Measurements from ENCODE around the gene DPP8.

DPP8 gene

GRCh38 chr15:65426216-65426853, 91.2 kb downstream of the DPP8 start:
- DNase-seq (ENCODE audit: low read depth in 2 of 3, low spot score in 1 of 3), result no peak

GRCh38 chr15:65424683-65425082, 92.8 kb downstream of the DPP8 start:
- DNase-seq (ENCODE audit: low read depth in 2 of 3, low spot score in 1 of 3), result no peak

- no peak for DNase-seq (ENCODE audit: low read depth in 2 of 3, low spot score in 1 of 3)
These were observed 93.4 kb downstream of the DPP8 start for GRCh38 chr15:65423976-65424679.

DNA sequence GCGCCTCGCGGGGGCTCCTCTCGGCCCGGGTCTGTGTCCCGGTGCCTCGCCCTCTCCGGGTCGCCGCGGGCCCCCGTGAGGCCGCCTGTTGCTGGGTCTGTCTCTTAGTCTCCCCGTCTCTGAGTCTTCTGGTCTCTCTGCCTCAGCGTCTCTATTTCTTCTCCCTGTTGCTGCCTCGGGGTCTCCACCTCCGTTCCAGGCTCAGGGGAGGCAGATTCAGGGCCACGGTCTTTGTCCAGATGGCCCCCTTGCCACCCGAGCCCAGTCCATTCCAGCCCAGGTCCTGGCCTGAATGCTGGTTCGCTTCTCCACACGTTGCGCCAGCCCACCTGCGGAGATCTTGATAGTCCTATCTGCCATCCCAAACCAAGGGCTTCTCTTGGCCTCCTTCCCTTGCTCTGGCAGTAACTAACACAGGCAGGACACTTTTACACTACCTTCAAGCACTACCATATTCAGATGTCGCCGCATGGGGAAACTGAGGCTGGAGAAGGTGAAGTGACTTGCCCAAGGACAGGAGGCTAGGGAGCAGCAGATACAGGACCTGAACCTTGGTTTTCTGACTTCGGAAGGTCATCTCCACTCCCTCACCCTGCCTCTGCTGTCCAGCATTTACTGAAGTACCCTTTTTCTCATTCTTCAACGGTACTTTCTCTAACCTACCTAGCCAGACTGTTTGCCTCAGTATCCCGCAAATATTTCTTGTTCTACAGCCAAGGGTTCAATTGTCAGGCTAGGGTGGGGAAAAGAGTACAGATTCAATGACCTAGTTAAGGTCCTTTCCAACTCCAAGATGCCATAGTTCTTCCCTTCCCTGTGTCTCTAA, 94.1 kb downstream of the DPP8 start:
- no peak for DNase-seq (ENCODE audit: low read depth in 2 of 3, low spot score in 1 of 3)

DNA sequence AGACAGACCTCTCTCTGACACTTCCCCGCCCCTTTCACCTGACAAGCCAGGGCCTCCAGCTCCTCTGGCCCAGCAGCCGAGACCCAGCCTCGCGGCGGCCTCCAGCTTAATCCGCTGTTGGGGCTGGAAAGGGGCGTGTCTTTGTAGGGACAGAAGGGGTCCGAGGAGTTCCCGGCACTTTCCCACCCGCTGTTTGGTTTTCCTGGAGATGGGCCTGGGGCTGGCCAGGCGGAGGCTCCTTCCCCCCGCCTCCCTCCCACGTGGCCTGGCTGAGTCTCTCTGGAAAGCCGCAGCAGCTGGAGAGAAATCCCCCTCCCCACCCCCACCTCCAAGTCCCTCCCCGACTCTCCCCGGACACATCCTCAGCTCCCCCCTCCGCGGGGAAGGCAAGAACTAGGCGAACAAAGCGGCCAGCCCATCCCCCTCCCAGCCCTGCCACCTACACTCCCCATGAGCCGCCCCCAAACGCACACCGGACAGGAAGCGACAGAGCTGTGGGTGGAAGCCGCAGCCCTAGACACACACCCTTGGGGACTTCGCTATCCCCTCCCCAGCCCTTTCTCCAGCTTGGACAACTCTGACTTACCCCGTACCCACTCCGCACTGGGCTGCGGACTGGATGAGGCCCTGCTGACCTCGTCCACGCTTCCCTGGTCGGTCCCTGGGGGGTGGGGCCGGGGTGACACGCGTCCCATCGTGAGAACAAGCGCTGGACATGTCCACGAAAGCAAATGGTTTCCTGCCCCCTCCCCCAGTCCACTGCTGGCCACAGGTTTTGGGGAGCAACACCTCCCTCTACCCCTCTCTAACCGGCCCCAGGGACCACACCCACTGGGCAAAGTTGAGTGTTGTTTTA, 95.9 kb downstream of the DPP8 start:
- no peak for DNase-seq (ENCODE audit: low read depth in 2 of 3, low spot score in 1 of 3)

DNA sequence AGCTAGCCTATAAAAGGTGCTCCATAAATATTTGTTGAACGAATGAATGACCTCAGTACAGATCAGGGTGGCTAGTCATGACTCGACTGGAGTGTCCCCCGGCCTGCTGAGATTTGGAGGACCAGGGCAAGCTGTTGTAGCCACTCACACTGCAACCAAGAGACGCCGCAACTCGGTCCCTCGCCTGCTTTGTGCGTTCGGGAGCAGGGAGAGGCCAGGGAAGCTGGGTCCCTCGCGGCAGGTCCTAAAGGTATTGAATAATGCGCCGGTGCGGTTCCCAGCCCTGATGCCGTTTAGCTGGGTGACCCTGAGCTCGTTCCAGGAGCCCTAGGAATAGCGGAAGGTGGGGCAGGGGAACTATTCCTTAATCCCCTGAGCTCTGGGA, 96.5 kb downstream of the DPP8 start:
- no peak for DNase-seq (ENCODE audit: low read depth in 2 of 3, low spot score in 1 of 3)

DNA sequence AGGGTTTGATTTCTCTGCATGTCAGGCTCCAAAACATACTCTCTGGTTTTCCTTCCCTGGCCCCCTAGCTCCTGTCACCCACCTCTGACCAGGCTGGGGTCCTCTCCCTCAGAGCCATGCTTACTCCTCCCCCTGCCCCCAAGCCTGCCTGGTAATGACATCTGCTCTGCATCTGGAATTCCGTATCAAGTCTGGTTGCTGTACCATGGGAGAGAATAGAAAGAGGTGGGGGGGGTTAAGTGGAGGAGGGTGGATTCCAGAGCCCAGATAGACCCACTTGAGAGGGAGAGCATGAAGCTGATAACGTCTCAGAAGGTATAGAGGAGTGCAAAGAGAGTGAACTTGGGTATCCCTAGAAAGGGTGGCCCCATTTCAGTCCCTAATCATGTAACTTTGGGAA, 98.9 kb downstream of the DPP8 start:
- no peak for DNase-seq (ENCODE audit: low read depth in 2 of 3, low spot score in 1 of 3)

- DNase-seq (ENCODE audit: low read depth in 2 of 3, low spot score in 1 of 3), result no peak
These were observed 100.6 kb downstream of the DPP8 start for GRCh38 chr15:65416845-65417416.

DNA sequence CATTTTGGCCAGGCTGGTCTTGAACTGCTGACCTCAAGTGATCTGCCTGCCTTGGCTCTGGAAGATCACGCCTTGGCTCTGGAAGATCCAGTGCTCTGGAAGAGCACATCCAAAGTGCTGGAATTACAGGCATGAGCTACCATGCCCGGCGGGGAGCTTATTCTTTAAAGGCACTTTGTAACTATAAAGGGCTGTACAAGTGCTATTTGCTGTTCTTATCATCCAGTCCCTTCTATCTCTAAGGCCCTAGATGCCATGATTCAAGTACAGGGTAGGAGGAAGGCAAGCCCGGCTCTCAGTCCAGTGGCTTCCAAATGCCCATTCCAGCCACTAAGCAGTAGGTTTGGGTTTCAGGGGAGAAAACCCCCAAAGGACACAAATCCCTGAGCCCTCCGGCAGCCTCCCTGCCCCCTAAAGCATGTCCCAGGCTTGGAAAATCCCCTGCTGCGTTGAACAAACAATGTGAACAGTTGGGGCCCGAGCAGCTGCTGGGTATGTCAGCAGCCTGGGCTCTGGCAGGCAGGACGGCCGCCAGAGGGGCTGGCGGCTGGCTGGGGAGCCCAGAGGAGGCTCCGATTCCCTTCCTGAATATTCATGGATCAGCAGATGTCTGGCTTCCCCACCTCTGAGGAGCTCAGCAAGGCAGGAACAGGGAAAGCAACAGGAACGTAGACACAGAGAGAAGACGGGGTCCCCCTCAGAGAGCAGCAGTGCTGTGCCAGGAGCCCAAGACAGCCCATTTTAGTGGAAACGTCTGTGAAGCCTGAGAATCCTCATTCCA, 102.5 kb downstream of the DPP8 start:
- no peak for DNase-seq (ENCODE audit: low read depth in 2 of 3, low spot score in 1 of 3)

DNA sequence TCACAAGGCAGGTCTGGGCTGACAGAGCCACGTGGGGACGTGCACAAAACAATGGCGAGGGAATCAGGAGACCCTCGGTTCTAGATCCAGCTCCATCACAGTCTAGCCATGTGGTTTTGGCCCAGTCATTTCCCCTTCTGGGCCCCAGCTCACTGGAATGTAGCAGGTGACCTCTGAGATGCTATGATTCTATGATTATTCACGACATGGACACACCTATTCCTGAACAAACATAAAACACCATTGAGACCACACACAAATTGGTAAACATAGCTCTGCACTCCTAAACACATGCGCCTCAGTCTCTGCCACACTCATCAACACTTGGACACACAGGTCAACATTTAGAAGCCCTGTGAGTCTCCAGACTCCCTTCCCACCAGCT, 103.7 kb downstream of the DPP8 start:
- no peak for DNase-seq (ENCODE audit: low read depth in 2 of 3, low spot score in 1 of 3)

DNA sequence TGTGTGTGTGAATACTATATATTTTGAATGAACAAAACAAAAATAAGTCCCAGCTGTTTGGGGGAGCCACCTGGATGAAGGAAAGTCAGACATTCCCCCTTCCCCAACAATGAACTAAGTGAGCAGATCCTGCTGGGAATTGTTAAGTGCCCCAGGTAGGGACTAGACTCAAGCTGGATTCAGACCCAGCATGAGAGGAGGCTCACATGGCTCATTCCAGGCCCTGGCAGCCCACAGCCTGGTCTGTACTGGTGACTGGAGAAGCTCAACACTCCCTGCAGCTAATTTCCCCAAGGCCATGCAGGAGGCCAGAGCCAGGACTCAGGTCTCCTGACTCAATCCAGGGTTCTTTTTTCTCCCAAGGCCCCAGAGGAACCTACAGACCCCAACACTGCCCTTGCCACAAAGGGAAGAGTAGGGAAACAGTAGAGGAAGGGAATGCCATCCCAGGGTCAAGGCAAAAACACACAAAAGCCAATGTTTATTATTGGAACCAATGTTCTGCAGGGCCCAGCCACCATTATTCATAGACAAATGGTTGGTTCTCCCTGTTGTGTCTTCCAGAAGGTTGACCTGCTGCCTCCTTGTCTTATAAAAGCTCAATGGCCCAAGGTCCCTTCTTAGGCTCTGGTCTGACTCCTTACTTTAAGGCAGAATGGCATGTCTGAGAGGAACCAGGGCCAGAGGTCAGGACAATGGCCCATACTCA, 104.3 kb downstream of the DPP8 start:
- DNase-seq (ENCODE audit: low read depth in 2 of 3, low spot score in 1 of 3), result no peak

DNA sequence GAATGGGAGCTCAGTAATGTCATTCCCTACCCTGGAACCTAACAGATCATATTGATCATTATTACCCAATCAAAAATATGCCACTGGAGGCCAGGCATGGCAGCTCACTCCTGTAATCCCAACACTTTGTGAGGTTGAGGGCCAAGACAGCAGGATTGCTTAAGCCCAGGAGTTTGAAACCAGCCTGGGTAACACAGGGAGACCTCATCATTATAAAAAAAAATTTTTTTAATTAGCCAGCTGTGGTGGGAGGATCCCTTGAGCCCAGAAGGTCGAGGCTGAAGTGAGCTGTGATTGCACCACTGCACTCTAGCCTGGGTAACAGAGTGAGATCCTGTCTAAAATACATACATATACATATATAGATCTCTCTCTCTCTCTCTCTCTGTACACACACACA, 104.9 kb downstream of the DPP8 start:
- DNase-seq (ENCODE audit: low read depth in 2 of 3, low spot score in 1 of 3), result no peak

GRCh38 chr15:65411465-65412071, 105.9 kb downstream of the DPP8 start:
- DNase-seq (ENCODE audit: low read depth in 2 of 3, low spot score in 1 of 3), result no peak

DNA sequence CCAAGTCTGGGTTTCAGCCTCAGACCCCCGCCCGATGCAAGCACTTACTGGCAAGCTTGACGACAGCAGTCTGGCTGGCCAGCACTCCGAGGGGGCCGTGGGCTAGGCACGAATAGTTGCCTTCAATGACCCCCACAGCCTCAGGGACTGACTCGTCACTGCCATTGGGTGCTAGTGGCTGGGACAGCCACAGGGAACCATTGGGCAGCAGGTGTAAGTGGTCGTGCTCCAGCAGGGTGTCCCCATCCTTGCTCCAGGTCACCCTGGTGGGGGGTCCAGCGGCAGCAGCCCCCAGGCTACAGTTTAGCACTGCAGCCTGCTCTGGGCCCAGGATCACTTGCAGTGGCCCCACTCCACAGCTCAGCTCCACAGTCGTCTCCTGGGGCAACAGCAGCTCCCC, 106.5 kb downstream of the DPP8 start:
- no peak for DNase-seq (ENCODE audit: low read depth in 2 of 3, low spot score in 1 of 3)

DNA sequence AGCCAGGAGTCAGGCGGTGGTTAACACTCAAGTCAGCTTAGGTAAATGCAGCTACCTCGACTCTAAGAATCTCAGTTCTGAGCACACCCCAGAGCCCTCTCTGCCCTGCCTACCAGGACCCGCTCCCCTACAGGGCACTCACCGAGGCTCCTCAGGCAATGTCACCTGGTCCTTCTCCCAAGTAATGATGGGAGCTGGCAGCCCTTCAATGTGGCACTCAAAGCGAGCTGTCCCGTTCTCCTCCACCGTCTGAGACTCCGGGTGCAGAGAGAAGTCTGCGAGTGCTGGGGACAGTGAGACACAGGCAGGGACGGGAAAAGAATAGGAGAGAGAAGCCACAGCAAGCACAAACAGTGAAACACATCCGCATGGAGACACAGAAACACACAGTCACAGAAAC, 107.5 kb downstream of the DPP8 start:
- DNase-seq (ENCODE audit: low read depth in 2 of 3, low spot score in 1 of 3), result no peak

DNA sequence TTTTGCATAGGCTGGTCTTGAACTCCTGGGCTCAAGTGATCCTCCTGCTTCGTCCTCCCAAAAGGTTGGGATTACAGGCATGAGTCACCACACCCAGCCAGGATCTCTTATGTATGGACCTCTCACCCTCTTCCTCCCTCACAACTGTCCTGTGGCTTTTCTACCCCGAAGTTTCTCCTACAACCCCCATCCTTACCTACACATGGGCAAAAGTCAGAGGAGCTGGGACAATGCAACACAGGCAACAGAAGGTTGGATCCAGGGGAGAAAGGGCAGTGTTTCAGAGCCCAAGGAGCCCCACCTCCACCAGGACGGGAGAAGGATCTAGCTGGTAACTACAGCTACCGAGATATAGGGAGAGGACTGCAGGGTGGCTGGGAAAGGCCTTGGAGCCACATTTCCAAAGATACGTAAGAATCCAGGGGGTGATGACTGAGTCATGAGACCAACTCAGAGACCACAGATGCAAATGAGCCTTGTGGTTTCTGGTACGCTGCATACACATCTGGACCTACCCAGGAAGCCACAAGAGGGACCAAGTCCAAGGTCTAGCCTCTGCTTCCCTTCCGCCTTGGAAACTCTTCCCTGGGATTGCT, 108.4 kb downstream of the DPP8 start:
- no peak for DNase-seq (ENCODE audit: low read depth in 2 of 3, low spot score in 1 of 3)

DNA sequence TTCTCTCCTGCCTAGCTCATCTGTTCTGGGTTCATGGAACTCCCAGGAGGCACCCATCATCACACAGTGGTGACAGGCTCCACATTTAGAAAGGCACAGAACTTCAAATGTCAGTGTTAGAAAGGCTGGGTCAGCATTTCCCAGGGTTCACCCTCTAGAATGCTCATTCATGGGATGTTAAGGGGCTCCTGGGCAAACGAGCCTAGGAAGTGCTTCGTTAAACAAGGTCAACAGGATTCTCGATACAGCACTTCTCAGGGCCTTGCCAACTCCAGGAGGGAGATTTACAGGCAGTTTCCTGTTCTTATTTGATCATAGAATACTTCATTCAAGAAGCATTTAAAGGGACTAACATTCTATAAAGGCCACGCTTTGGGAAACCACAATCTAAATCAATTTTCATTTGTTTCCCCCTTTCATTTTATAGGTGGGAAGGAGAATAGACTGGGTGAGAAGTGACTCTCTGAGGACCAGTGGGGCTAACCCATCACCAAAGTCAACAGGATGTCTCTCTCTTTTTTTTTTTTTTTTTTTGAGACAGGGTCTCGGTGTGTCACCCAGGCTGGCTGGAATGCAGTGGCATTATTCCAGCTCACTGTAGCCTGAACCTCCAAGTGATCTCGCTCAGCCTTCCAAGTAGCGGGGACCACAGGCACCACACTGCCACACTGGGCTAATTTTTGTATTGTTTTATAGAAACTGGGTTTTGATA, 109.0 kb downstream of the DPP8 start:
- DNase-seq (ENCODE audit: low read depth in 2 of 3, low spot score in 1 of 3), result no peak

GRCh38 chr15:65406424-65407000, 111.0 kb downstream of the DPP8 start:
- no peak for DNase-seq (ENCODE audit: low read depth in 2 of 3, low spot score in 1 of 3)
